WTC11 (cell line): Measurements from ENCODE around the gene UNC5A.

Source experiments
- CBFB ChIP-seq: sonication (generic); formaldehyde crosslinking; IDR thresholded peaks from 2 replicates; pipeline ENCODE4 v1.8.1; 2022; ENCODE audit warnings: mild to moderate bottlenecking, low read depth, missing genetic modification reagents
- IRF2 ChIP-seq: sonication (generic); formaldehyde crosslinking; IDR thresholded peaks from 2 replicates; pipeline ENCODE4 v1.8.0; 2022; ENCODE audit warnings: low read depth, missing genetic modification reagents, borderline replicate concordance
- MXD4 ChIP-seq: fragments of 250-450 bp; sonication (Bioruptor Pico); IDR thresholded peaks from 2 replicates; pipeline ENCODE4 v1.8.0; 2021; ENCODE audit warnings: mild to moderate bottlenecking, moderate library complexity, borderline replicate concordance
- NR1H2 ChIP-seq: sonication (generic); formaldehyde crosslinking; IDR thresholded peaks from 2 replicates; pipeline ENCODE4 v1.9.0; 2021; ENCODE audit warnings: mild to moderate bottlenecking, moderate library complexity, missing genetic modification reagents
- NR2C2 ChIP-seq: sonication (generic); formaldehyde crosslinking; IDR thresholded peaks from 2 replicates; pipeline ENCODE4 v1.8.0; 2022; ENCODE audit warnings: mild to moderate bottlenecking, missing genetic modification reagents
- SMAD3 ChIP-seq: sonication (generic); formaldehyde crosslinking; IDR thresholded peaks from 2 replicates; pipeline ENCODE4 v1.8.0; 2022; ENCODE audit warnings: missing genetic modification reagents, mild to moderate bottlenecking, borderline replicate concordance
- TEAD4 ChIP-seq: sonication (generic); formaldehyde crosslinking; IDR thresholded peaks from 2 replicates; pipeline ENCODE4 v1.8.0; 2022; ENCODE audit warnings: mild to moderate bottlenecking, missing genetic modification reagents
- TP53 ChIP-seq: sonication (generic); formaldehyde crosslinking; IDR thresholded peaks from 2 replicates; pipeline ENCODE4 v1.8.1; 2023; ENCODE audit warnings: mild to moderate bottlenecking, missing genetic modification reagents
- ZNF416 ChIP-seq: fragments of 250-450 bp; sonication (Bioruptor Pico); IDR thresholded peaks from 2 replicates; pipeline ENCODE4 v1.9.0; 2021; ENCODE audit warnings: mild to moderate bottlenecking, inconsistent platforms
- TF ChIP-seq, protein P1 (sequence below): fragments of 200-600 bp; IDR thresholded peaks from 2 replicates; pipeline ENCODE4 v1.8.0; 2022; ENCODE audit warnings: antibody characterized with exemption
- TF ChIP-seq, protein P2 (sequence below): sonication (generic); formaldehyde crosslinking; IDR thresholded peaks from 2 replicates; pipeline ENCODE4 v1.8.0; 2022; ENCODE audit warnings: mild to moderate bottlenecking, missing genetic modification reagents
- TF ChIP-seq, protein P3 (sequence below): sonication (generic); formaldehyde crosslinking; conservative IDR thresholded peaks from 2 replicates; pipeline ENCODE4 v1.8.1; 2022; ENCODE audit warnings: mild to moderate bottlenecking, missing genetic modification reagents
- TF ChIP-seq, protein P4 (sequence below): sonication (generic); formaldehyde crosslinking; IDR thresholded peaks from 2 replicates; pipeline ENCODE4 v1.8.1; 2023; ENCODE audit warnings: mild to moderate bottlenecking, moderate library complexity, missing genetic modification reagents

DNA sequence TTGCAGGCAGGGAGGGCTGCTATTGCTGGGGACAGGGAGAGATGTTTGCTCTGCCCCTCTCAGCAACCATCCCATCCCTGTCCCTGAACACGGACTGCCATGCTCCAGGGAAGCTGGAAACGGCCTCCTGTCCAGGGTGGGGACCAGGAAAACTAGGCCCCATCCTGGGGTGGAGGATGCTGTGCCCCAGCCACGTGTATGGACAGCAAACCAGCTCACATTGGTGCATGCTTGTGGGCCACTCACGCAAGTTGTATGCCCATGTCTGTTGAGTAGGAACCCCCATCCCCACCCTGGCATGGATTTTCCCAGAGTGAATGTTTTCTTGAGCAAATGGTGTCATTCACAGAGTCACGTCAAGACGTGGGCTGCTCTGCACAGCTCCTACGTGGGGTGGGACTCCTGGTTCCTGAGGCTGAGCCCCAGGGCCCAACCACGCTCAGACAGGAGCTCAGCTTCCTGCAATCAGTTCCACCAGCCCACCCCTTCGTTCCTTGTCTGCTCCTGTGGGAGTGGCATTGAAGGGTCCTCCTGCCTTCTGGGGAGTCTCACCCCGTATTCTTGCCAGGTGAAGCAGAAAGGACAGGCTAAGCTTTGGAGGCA, 4.6 kb downstream of the UNC5A start:
- TF ChIP-seq CBFB (CRISPR knock-in tag) (no peak), IRF2 (CRISPR knock-in tag) (no peak), TP53 (CRISPR knock-in tag) (no peak), NR2C2 (CRISPR knock-in tag) (no peak), SMAD3 (CRISPR knock-in tag) (no peak), TEAD4 (CRISPR knock-in tag) (no peak), NR1H2 (CRISPR knock-in tag) (no peak), ZNF416 (no peak), MXD4 (CRISPR knock-in tag) (no peak)
- TF ChIP-seq, protein P1, sequence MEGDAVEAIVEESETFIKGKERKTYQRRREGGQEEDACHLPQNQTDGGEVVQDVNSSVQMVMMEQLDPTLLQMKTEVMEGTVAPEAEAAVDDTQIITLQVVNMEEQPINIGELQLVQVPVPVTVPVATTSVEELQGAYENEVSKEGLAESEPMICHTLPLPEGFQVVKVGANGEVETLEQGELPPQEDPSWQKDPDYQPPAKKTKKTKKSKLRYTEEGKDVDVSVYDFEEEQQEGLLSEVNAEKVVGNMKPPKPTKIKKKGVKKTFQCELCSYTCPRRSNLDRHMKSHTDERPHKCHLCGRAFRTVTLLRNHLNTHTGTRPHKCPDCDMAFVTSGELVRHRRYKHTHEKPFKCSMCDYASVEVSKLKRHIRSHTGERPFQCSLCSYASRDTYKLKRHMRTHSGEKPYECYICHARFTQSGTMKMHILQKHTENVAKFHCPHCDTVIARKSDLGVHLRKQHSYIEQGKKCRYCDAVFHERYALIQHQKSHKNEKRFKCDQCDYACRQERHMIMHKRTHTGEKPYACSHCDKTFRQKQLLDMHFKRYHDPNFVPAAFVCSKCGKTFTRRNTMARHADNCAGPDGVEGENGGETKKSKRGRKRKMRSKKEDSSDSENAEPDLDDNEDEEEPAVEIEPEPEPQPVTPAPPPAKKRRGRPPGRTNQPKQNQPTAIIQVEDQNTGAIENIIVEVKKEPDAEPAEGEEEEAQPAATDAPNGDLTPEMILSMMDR: no peak
- TF ChIP-seq, protein P2, sequence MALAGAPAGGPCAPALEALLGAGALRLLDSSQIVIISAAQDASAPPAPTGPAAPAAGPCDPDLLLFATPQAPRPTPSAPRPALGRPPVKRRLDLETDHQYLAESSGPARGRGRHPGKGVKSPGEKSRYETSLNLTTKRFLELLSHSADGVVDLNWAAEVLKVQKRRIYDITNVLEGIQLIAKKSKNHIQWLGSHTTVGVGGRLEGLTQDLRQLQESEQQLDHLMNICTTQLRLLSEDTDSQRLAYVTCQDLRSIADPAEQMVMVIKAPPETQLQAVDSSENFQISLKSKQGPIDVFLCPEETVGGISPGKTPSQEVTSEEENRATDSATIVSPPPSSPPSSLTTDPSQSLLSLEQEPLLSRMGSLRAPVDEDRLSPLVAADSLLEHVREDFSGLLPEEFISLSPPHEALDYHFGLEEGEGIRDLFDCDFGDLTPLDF: no peak
- TF ChIP-seq, protein P3, sequence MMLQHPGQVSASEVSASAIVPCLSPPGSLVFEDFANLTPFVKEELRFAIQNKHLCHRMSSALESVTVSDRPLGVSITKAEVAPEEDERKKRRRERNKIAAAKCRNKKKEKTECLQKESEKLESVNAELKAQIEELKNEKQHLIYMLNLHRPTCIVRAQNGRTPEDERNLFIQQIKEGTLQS (CRISPR knock-in tag): no peak
- TF ChIP-seq, protein P4, sequence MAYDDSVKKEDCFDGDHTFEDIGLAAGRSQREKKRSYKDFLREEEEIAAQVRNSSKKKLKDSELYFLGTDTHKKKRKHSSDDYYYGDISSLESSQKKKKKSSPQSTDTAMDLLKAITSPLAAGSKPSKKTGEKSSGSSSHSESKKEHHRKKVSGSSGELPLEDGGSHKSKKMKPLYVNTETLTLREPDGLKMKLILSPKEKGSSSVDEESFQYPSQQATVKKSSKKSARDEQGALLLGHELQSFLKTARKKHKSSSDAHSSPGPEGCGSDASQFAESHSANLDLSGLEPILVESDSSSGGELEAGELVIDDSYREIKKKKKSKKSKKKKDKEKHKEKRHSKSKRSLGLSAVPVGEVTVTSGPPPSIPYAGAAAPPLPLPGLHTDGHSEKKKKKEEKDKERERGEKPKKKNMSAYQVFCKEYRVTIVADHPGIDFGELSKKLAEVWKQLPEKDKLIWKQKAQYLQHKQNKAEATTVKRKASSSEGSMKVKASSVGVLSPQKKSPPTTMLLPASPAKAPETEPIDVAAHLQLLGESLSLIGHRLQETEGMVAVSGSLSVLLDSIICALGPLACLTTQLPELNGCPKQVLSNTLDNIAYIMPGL (CRISPR knock-in tag): no peak
